ENCODE measurements around the gene LMO3.
"Not testable (repeated sequence)": the region's sequence is repeated elsewhere in the genome, so short reads cannot be mapped to it uniquely, and the experiment has no call there.

Gene LMO3

DNA sequence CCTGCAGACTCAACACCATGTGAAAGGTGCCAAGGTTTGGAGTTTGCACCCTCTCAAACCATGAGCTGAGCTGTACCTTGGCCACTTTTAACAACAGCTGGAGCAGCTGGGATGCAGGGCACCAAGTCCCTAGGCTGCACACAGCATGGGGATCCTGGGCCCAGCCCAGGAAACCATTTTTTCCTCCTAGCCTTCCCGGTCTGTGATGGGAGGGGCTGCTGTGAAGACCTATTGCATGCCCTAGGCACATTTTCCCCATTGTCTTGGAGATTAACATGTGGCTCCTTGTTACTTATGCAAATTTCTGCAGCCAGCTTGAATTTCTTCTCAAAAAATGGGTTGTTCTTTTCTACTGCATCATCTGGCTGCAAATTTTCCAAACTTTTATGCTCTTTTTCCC is 68.3 kb downstream of the LMO3 start:
- DNase-seq = not testable (repeated sequence)

DNA sequence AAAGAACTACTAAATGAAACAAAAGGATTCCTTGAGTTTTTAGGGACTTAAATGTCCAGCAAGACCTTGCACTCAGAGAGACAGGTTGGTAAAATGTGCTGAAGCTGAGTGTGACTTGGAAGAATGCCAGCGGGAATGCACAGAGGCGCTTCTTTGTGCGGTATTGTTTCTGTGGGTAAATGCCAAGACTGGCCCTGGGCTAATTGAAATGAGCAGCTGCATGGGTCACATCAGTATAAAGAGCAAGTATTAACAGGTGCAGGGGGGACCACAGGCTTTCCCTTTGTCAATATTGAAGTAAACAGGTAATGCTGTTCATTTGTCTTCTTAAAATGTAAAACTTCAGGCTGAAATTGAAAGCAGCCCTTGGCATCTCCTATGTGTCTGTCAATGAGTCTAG is 74.3 kb downstream of the LMO3 start:
- DNase-seq = no peak

DNA sequence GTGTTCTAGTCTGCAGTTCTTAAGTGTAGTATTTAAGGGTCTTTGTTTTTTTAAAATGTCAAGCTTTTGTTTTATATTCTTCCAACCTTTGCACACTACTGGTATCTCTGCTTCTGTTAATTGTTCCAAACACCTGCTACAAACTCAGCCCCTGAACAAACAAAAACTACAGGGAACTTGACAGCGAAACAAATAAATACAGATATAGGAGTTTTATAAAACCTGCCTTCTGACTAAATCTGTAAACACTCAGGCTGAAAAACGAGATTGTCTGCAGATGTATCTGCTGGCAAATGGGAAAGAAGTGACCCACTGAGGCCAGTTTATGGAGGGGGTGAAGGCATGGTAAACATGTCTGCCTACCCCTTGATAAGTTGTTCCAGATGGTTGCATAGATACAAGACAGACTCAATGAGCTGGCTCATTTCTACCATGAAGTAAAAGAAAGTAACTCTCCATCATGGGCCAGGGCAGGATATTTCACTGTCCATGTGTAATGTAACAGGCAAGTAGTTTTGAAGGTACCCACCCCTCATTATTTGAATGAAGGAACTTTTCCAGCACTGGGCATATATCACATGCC is 75.6 kb downstream of the LMO3 start:
- DNase-seq = no peak

DNA sequence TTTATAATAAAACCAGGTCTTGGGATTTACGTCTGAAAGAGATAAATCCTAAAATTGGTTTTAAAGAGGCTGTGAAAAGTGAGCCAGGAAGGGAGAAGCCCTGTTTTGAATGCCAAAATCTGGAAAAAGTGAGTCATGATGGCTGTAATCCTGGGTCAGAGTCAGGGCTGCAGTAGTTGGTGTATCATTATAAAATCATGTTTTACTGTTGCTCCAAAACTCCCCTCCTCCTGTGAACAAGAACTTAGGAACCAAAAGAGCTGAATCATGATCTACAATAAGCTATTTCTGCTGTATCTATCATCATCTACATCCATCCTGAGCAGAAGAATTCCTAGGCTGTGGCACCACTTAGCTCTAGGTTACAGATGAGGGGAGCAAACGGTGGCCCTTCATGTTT is 79.3 kb downstream of the LMO3 start:
- DNase-seq = no peak

DNA sequence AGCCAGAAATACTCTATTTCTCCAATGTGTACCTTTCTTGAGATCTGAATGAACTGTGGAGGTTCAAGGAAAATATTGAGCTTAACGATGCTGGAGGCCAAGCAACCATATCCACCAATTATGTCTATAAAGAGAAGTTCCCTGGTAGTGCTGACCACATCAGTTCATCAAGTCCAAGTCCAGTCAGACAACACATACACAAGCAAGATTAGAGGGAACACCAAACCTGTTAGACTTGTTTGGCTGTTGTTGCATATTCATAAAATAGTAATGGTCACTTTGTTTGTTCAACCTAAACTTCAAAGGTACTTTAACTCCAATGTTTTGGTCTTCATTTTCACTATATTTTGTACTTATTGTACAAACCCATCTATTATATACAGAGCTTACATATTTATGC is 81.6 kb downstream of the LMO3 start:
- DNase-seq = no peak

DNA sequence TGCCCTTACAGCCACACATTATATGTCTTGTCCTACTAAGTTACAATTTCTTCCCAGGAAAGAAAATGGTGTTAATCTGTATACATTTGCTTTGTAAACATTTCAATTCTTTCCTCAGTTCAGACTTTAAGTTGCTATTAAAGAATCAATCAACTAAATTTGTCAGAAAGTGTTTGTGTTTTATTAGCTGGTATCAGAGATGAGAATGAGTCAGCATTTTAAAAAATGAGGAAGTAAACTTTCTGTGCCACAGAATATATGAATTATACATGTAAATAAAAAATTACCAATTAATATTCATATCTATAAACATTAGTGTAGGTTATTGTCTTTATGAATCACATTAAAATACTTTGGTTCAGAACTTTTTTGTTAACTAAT is 82.0 kb downstream of the LMO3 start:
- no peak for DNase-seq

DNA sequence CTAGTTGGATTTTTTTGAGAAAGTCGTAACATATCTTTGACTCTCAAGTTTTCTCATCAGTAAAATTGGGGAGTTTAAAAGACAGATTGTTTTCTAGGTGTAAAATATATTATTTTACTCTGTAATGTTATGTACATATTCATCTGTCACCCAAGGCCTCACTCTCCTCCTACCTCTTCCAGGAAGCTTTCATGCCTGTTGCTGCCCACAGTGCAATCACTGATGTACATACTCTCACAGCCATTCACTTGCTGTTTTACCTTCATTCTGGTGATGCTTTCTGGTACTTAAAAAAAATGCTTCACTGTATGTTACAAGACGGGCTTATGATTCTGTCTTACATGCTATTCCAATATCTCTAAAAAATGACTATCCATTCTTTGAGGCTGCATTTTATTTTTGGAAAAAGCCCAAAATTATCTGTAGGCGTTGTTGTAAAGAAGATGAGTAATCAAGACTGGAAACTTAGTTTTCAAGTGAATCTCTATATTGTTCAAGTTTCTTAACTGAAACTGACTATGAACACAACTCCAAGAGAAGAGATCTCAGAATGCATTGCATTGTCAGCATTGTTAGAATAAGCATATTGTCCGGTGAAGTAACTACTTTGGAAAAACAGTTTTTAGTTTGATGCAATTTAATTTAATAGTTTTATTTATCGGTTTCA is 82.5 kb downstream of the LMO3 start:
- DNase-seq = no peak

DNA sequence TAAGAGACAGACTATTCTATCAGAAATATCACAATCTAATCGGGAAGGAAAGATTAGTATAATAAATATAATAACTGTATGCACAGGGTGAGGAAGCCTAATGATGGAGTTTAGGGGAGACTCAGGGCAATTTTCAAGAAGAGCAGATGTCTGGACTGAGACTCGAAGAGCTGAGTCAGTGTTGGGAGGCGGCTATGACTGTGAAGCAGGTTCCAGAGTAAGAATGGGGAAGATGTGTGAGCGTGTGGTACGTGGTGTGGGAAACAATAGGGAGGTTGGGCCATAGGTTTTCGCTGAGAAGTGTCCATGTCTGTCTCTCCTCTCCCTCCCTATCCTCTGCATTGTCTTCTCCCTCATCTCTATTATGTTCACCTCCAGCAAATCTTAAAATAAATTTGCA is 85.6 kb downstream of the LMO3 start:
- no peak for DNase-seq

DNA sequence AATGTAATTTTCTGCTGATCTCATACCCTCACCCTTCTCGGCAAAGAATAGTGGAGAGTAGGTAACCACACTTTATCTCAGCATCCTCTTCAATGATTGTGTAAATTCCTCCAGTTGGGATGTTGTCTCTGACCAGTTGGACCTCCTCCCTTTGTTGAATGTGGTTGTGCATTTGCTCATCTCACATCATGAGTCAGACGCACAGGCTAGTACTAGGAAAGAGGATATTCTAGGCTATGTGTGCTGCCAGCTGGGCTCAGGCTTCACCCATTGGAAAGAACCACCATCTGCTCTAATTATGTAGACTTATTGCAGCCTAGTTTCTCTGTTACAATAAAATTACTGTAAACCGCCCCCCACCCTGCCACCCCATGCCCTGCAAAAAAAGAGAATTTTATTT is 90.3 kb downstream of the LMO3 start:
- DNase-seq = no peak

DNA sequence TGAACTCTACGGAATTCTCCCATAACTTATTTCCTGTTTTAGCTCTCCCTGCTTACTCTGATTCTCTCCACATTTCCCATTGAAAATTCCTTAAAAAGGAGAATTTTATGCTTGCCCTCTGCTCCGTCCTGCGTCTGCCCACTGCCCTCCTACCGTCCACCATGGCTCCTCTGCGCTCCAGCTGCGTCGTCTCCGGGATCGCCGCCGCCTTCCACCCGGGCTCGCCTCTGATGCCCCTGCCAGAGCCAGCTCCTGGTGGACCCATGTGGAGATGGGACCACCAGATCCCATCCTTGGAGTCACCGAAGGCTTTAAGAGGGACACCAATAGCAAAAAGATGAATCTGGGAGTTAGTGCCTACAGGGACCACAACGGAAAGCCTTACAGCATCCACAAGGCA is 92.7 kb downstream of the LMO3 start:
- DNase-seq = no peak

DNA sequence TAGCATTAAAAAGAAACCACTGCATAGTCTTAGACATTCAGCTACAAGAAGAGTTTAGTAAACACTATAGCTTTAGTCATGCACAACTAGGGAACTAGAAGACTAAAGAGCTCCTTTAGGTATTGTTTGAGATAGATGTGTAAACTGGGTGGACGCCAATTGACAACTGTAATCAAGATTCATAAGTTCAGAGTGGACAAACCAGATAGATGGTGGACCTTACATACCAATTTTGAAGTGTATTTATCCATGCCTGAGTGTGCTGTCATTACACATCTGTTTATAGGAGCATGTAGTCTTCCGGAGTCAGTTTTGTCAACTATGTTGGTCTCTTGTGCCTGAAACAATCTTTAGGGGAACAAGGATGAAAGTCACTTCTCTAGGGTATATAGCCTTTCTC is 96.6 kb downstream of the LMO3 start:
- no peak for DNase-seq

DNA sequence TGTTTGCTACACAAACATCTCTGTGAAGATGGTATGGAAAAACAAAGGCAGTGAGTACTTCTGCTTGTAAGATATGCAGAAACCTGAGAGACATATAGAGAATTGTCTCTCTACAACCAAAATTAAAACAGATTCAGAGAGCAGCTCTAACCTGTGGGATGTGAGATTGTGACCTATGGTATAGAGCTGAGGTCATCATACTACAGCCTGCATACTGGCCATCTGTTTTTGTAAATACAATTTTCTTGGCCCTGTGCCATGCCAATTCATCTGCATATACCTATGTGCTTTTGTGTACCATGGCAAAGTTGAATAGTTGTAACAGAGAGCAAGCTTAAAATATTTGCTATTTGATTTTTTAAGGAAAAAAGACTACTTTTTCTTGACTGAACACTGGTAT is 99.6 kb downstream of the LMO3 start:
- DNase-seq = no peak

DNA sequence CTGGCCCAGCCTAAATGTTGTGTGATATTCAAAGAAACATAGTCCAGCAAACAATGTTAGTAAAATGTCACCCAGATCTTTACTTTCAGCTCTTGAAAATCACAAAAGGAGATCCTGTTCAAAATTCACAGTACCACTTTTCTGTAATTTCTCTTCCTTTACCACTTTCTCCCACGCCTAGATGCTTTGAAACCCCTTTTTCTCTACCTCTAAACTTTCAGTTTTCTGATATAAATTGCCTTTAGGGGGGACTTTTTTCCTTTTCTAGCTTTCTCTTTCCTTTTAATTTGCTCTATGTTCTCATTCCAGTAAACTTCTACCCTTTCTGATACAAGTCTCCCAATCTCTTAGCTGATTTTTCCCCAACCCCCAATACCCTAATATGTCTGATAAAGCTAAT is 101.8 kb downstream of the LMO3 start:
- DNase-seq = no peak

DNA sequence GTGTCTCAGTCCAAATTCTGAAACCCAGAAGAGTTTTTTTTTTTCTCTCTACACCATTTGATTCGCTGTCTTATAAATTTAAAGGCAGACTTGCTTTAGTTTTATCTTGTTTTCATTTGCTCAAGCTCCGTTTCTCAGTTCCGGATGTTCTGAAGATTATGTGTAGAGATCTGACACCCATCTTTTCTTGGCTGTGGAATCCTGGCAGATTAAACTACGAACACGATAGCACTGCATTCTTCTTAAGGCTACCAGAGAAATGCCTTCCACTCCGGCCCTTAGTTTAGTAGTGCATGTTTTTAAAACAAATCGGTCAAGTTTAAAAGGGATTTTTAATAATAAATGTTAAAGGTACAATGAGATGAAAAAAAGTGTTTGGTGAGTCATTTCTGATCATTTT is 106.4 kb downstream of the LMO3 start:
- no peak for DNase-seq
